IPS DF 6.9 (cell line): Measurements from ENCODE around the gene KIAA1671.

ENCODE experiments used
- DNase-seq: peaks from one replicate; pipeline ENCODE4 v3.0.0-alpha.2; 2013; ENCODE audit warnings: low read depth, low spot score
- H3K27ac ChIP-seq: one replicate; pipeline ENCODE4 v1.5.1; 2013; ENCODE audit warnings: low read length, control low read depth
- H3K27me3 ChIP-seq: 2 replicates; pipeline ENCODE4 v1.6.1; 2013; ENCODE audit warnings: mild to moderate bottlenecking, low read length; ENCODE audit not compliant: control insufficient read depth, insufficient read depth
- H3K36me3 ChIP-seq: 2 replicates; pipeline ENCODE4 v1.6.1; 2013; ENCODE audit warnings: low read length; ENCODE audit not compliant: control insufficient read depth, insufficient read depth
- H3K4me1 ChIP-seq: 2 replicates; pipeline ENCODE4 v1.6.1; 2013; ENCODE audit warnings: low read length; ENCODE audit not compliant: control insufficient read depth, insufficient read depth
- H3K4me3 ChIP-seq: 2 replicates; pipeline ENCODE4 v1.5.1; 2013; ENCODE audit warnings: mild to moderate bottlenecking, low read length
- H3K9me3 ChIP-seq: 2 replicates; pipeline ENCODE4 v1.6.1; 2013; ENCODE audit warnings: low read length, inconsistent platforms; ENCODE audit not compliant: control insufficient read depth, insufficient read depth
- WGBS: extraction: QIAGEN DNeasy Blood & Tissue Kit; methylation state at CpG from one replicate; pipeline ENCODE4 v1.1.7; 2013; ENCODE audit warnings: mixed read lengths, missing lambda C conversion rate; ENCODE audit not compliant: insufficient read length, insufficient coverage; 5-methylcytosine and 5-hydroxymethylcytosine counted together

KIAA1671 gene

DNA sequence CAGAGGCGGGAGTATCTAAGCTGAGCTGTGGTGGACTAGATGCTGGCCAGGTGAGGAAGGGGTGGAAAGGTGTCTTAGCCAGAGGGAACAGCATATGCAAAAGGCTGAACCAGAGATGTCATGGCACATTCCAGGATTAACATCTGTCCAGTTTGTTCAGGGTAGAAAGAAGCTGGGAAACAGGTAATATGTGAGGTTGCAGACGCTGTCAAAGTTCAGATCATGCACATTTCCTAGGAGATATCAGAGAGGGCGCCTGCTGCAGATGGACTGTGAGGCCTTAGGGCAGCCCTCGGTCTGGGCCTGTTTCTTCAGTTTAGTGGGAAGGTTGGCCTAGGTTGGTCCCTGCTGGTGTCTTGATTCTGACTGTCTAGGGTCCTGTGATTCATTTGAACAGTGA lies 149.5 kb downstream of the KIAA1671 start:
- DNase-seq: no peak
- Histone ChIP-seq H3K9me3 (no peaks in the 10 kb centered on the region), H3K4me3 (no peak overlapping the region), H3K27ac (no peak overlapping the region), H3K36me3 (no peaks in the 10 kb centered on the region), H3K4me1 (peaks cover 4% of the 10 kb centered on the region; the same call in 1 of the 2 replicates), H3K27me3 (no peaks in the 10 kb centered on the region)
- WGBS: no CpG with 5 or more reads among the region's 4 CpGs

GRCh38 chr22:25102722-25103121 lies 150.2 kb downstream of the KIAA1671 start:
- H3K9me3 ChIP-seq: no peaks in the 10 kb centered on the region

GRCh38 chr22:25104367-25104766 lies 151.9 kb downstream of the KIAA1671 start:
- H3K9me3 ChIP-seq: no peaks in the 10 kb centered on the region
- no CpG with 5 or more reads among the region's 6 CpGs for WGBS

More at GRCh38 chr22:25102722-25103121, 150.2 kb downstream of the KIAA1671 start:
- peaks cover 4% of the 10 kb centered on the region; the same call in 1 of the 2 replicates for H3K4me1 ChIP-seq
- no peak for DNase-seq
- H3K36me3 ChIP-seq: no peaks in the 10 kb centered on the region
- H3K4me3 ChIP-seq: no peak overlapping the region; the same call in 1 of the 2 replicates
- no peaks in the 10 kb centered on the region for H3K27me3 ChIP-seq
- WGBS: no CpG with 5 or more reads among the region's 10 CpGs
- H3K27ac ChIP-seq: no peak overlapping the region

DNA sequence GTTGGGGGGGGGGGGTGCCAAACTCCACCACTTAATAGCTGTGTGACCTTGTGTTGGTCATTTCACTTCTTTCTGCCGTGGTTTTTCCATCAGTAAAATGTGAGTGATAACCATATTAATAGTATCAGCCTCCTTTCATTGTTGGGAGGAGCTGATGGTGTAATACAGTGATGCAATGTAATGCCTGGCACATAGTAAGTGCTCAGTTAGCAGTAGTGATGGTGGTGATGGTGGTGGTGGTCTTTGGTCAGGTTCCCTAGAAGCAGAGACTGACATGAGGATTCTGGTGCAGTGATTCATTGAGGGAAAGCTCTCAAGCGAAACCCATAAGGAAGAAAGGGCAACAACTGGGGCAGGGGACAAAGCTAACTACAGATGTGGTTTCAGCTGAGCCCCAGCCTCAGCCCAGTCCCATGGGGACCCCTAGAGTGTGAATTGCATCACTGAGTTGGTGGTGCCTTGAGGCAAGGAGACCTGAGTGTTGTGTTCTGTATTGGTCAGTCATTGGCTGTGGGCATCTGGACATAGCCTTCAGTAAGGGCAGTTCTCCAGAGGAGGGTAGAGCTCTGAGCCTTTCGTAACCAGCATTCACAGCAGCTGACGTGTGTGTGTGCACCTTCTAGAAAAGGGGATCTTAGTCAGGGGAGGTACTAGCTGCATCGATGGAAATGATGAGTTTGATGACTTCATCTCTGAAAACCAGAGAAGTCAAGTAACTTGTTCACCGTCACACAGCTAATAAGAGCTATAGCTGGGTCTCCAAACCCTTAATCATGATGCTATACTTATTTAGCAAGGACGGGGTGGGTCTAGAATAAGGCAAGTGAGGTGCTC lies 153.5 kb downstream of the KIAA1671 start:
- no peak for DNase-seq
- Histone ChIP-seq H3K4me3 (no peak overlapping the region), H3K9me3 (no peaks in the 10 kb centered on the region), H3K27ac (no peak overlapping the region), H3K36me3 (no peaks in the 10 kb centered on the region), H3K4me1 (no peaks in the 10 kb centered on the region), H3K27me3 (no peaks in the 10 kb centered on the region)
- no CpG with 5 or more reads among the region's 7 CpGs for WGBS

More at GRCh38 chr22:25104367-25104766, 151.9 kb downstream of the KIAA1671 start:
- no peaks in the 10 kb centered on the region for H3K27me3 ChIP-seq
- DNase-seq: no peak
- H3K27ac ChIP-seq: no peak overlapping the region
- no peaks in the 10 kb centered on the region for H3K36me3 ChIP-seq
- no peak overlapping the region for H3K4me3 ChIP-seq
- no peaks in the 10 kb centered on the region for H3K4me1 ChIP-seq

DNA sequence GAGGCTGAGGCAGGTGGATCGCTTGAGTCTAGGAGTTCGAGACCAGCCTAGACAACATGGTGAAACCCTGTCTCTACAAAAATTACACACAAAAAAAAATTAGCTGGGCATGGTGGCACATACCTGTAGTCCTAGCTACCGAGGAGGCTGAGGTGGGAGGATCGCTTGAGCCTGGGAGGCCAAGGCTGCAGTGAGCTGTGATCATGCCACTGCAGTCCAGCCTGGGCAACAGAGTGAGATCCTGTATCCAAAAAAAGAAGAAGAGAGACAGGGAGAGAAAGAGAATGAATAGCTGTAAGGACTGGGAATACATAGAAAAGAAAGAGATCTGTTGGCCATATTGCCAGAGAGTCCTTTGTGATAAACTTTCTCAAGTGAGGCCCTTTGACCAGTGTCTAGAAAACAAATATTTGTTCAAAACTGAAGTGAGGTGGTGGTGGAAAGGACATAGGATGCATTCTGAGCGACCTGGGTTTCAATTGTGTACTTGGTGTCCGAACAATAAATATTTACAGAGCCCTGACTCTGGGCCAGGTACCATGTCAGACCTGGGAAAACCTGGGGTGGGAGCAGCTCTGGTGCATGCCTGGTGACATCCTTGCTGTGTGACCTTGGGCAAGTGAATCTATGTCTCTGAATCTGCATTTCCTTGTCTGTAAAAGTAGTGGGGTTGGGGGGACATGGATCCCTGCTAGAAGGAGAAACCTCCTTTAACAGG lies 157.5 kb downstream of the KIAA1671 start:
- Histone ChIP-seq H3K4me1 (peaks cover 4% of the 10 kb centered on the region), H3K36me3 (no peaks in the 10 kb centered on the region), H3K27me3 (no peaks in the 10 kb centered on the region), H3K27ac (no peak overlapping the region), H3K9me3 (no peaks in the 10 kb centered on the region), H3K4me3 (no peak overlapping the region)
- no CpG with 5 or more reads among the region's 6 CpGs for WGBS
- DNase-seq: no peak

GRCh38 chr22:25110596-25110845 lies 158.0 kb downstream of the KIAA1671 start:
- no peak for DNase-seq
- Histone ChIP-seq H3K4me1 (peaks cover 4% of the 10 kb centered on the region), H3K27me3 (no peaks in the 10 kb centered on the region), H3K27ac (no peak overlapping the region), H3K9me3 (no peaks in the 10 kb centered on the region), H3K4me3 (peak overlapping the region; percentile 5; the same call in 1 of the 2 replicates), H3K36me3 (no peaks in the 10 kb centered on the region)
- no CpG with 5 or more reads among the region's 4 CpGs for WGBS

DNA sequence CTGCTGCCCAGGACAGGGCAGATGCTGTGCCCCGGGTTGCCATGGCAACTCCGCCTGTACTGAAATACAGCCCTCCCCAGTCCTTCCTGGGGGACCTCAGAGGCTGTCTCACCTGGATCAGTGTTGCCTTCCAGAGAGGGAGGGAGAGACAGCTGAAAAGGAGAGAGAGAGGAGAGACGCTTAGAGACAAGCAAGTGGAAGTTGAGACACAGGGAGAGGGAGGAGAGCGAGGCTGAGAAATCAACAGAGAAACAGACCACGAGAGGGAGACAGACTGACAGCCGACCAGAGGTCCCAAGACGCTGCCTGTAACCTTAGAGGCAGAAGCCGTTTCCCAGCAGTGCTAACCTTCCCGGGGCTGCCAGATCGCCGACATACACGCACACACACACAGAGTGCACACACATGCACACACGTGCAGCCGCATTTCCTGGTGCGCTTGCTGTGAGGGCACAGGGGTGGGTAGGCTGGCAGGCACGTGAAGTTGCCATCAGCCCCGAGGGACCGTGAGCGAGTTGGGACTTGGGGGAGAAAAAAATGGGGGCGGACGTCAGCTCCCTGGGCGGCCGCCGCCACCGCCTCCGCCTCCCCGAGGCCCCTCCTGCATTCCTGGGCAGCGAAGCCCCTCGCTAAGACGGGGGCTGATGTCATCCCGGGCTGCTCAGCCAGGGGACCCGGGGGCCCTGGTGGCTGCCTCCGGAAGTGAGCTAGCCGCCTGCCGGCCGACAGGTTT lies 158.5 kb downstream of the KIAA1671 start:
- no CpG with 5 or more reads among the region's 36 CpGs for WGBS
- Histone ChIP-seq H3K36me3 (no peaks in the 10 kb centered on the region), H3K9me3 (no peaks in the 10 kb centered on the region), H3K27me3 (no peaks in the 10 kb centered on the region), H3K27ac (no peak overlapping the region), H3K4me3 (peak overlapping the region; percentile 47), H3K4me1 (peaks cover 4% of the 10 kb centered on the region)
- DNase-seq: peak; percentile 67

GRCh38 chr22:25111579-25112517 lies 159.3 kb downstream of the KIAA1671 start:
- no CpG with 5 or more reads among the region's 35 CpGs for WGBS
- peaks cover 4% of the 10 kb centered on the region for H3K4me1 ChIP-seq
- no peak for DNase-seq
- no peaks in the 10 kb centered on the region for H3K36me3 ChIP-seq
- H3K9me3 ChIP-seq: no peaks in the 10 kb centered on the region
- no peaks in the 10 kb centered on the region for H3K27me3 ChIP-seq
- peak overlapping the region; percentile 47 for H3K4me3 ChIP-seq
- no peak overlapping the region for H3K27ac ChIP-seq

DNA sequence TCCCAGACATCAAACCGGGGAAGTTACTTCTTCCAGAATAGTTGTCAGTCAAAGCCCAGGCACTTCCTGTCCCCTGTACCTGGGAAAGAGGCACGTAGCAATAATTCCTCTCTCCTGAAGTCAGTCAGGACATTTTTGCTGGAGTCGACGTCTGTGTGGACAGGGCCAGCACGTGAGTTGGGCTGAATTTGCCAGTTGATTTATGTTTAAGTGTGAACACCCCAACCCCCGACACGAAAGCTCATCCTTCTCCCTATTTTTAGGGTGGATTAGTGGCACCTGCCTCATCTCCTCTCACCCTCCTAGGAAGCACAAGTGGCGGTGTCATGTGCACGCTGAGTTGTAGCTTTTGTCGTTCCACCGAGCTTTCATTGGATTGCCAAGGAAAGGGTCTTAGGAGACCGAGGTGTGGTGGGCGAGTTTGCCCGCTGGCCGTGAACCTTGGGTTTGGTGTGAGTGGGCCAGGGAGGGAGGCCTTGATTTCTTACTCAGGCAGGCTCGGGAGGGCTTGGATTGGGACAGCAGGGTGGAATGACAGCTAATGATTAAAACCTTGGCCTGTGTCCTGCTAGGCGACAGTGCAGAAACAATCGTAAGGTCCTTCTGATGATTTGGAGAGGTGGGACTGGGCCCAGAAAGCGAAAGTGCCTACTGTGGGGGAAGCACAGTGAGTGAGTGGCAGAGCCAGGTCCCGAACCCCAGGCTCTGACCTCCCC lies 160.2 kb downstream of the KIAA1671 start:
- no CpG with 5 or more reads among the region's 20 CpGs for WGBS
- Histone ChIP-seq H3K36me3 (no peaks in the 10 kb centered on the region), H3K4me3 (no peak overlapping the region), H3K4me1 (peaks cover 4% of the 10 kb centered on the region), H3K27ac (no peak overlapping the region), H3K27me3 (no peaks in the 10 kb centered on the region), H3K9me3 (no peaks in the 10 kb centered on the region)
- no peak for DNase-seq
